HG02938 (cell line): ENCODE results near the gene FAM98C.
"Not testable (repeated sequence)": the region's sequence is repeated elsewhere in the genome, so short reads cannot be mapped to it uniquely, and the experiment has no call there.

Experiments
- ATAC-seq: cut with Tn5 transposase; IDR thresholded peaks from one replicate; pipeline ENCODE4 v1.9.1; 2021; ENCODE audit warnings: mild to moderate bottlenecking, moderate library complexity; ENCODE audit not compliant: unreplicated experiment

The FAM98C gene

DNA sequence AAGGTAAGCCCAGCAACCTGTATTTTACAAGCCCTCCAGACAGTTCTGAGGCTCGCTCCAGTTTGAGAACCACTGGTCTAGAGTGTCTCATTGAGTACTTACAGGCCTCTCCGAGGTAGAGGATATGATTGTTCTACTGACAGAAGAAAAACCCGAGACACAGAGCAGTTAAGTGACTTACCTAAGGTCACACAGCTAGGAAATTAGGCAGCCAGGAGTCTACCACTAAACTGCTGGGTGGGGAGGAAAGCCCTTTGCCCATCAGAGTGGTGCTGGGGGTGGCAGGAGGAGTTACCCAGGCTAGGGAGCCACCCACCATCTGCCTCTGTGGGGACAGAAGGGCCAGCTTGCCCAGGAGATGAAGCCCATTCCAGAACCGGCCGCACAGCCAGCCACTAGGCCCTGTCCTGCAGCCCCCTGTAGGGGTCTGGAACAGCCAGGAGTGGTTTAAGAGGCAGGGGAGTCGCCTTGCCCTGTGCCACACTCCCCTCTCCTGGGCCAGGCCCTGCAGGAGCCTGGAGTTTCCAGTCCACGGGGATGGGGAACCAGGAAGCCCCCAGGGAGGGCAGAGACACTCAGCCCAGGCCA lies 22.4 kb downstream of the FAM98C start:
- no peak for ATAC-seq

DNA sequence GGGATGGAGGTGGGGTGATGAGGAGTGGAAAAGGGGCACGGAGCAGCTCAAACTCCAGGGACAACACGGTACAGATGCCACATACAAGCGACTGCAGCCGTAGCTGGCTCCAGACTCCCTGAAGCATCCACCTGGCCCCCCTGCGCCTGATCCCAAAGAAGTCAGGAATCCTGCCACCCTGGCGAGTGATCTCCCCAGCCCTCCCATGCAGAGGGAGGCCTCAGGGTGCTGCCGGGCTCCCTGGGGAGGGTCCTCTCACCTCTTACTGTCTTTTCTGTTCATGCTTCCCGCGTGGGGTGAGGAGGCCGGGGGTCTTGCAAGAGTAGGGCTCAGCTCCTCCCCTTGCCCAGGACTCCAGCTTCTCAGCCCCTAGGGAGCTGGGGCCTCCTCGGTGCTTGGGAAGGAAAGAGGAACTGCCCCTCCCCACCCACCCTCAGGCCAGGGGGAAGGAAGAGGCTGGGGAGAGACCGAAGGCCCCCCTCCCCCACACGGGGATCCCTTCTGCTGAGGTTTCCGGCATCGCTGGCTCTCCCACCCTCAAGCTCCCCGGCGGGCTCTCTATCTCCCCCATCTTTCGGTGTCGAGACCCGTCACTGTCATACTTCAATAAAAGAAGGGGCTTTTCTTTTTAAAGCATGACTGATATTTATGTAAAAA lies 23.0 kb downstream of the FAM98C start, which contains the start of gene RASGRP4:
Gene RASGRP4 (minus strand): TSS at position 410 of the 657 bp plus-strand sequence. CDS start 128 bp downstream, at position 282.
- ATAC-seq: no peak

DNA sequence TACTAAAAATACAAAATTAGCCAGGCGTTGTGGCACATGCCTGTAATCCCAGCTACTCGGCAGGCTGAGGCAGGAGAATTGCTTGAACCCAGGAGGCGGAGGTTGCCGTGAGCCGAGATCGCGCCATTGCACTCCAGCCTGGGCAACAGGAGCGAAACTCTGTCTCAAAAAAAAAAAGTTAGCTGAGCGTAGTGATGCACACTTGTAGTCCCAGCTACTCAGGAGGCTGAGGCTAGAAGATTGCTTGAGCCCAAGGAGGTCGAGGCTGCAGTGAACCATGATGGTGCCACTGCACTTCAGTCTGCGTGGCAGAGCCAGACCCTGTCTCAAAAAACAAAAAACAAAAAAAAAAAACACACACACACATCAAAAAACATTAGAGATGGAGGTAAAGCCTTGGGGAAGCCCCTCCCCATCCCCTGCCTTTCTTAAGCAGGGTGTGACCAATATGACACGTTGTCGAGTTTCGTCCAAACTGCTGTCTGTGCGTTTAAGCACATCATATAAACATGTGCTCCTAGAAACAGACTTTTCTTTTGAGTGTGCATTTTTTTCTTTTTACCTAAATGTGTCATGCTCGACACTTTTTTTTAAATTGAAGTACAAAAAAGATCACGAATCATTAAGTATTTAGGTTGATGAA lies 24.3 kb downstream of the FAM98C start:
- not testable (repeated sequence) for ATAC-seq

DNA sequence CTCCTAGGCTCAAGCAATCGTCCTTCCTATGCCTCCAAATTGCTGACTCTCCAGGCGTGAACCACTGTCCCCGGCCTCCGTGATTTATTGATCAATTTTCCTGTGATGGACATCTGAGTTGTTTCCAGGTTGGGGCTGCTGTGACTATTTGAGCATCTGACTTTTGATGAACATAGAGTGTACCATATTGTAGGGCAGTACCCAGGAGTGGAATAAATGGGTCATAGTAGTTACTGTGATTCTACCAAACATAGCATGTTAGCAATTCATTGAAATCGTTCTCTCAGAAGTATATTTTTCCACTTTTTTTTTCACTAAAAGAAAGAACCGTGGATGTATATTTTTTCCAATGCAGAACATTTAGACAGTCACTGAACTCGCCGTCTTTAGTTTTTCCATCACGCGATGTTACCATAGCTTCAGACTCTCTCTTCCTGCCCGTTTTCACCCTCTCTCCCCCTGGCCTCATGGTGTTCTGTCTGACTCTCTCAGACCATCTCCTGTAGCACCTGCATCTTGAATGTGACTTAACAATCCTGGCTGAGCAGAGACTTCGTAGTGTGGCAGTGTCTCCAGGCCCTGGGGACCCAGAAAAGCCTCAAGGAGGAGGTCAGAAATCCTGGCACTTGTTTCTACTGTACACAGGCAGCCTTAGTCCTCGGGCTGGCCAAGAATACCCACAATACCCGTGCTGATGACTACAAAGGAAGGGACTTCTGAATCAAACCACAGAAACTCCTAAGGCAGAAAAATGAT lies 26.3 kb downstream of the FAM98C start:
- ATAC-seq: no peak

DNA sequence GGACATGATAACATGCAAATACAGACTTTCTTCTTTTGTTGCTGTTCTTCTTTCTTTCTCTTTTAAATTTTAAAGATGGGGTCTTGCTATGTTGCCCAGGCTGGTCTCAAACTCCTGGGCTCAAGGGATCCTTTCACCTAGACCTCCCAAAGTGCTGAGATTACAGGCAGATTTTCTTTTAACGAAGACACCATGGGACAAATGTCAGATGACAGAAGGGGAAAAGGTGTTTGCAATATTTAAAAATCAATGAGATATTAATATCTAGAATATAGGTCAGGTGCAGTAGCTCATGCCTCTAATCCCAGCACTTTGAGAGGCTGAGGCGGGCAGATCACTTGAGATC lies 26.9 kb downstream of the FAM98C start:
- no peak for ATAC-seq

DNA sequence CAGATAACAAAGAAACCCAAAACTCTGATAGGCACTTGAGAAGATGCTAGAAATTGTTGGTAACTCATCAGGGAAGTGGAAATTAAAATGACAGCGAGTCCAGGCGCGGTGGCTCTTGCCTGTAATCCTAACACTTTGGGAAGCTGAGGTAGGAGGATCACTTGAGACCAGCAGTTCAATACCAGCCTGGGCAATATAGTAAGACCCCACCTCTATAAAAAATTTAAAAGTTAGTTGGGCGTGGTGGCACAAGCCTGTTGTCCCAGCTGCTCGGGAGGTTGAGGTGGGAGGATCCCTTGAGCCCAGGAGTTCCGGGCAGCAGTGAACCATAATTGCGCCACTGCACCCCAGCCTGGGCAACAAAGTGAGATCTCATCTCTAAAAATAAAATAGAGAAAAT lies 28.0 kb downstream of the FAM98C start:
- ATAC-seq: no peak

DNA sequence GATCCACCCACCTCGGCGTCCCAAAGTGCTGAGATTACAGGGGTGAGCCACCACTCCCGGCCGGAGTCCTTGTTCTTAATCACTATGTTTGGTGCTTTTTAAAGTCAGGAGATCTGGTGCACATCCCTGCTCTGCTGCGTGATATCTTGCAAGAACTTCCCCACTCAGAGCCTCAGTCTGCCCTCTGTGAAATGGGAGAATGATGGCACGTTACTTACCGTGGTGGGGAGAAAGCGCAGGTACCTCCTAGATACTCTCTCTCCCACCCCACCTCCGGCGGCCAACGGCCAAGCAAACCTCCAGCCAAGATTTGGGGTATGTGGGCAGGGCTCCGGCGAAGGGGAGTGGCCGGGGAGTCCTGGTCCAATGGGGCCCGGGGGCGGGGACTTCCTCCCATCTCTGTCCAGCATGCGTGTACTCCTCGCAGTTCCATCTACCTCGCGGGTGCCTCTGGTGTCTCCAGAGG lies 30.4 kb downstream of the FAM98C start, which contains the start of gene RYR1:
Gene RYR1 (plus strand): TSS at position 424 of the 466 bp plus-strand sequence. CDS start 139 bp downstream, outside the sequence.
- ATAC-seq: no peak

DNA sequence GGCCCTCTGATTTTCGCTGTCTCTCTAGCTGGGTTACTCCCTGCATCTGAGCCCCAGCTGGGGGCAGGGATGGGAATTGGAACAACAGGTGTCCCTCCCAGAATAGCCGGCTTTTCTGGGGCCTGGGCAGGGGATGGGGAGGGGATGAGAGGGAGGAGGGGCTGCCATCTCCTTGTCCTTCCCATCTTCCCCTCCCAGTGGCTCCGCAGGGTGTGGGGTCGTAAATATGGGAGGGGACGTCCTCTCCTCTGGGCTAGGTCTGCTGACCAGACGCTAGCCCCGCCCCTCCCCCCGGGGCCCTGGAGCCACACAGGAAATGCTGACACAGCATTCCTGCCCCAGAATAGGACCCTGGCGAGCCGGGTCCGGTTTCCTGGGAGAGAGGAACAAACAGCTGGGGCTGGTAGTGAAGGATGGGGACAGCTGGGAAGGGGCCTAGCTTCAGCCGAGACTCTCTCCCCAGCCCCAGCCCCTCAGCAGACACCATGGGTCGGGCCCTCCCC lies 31.7 kb downstream of the FAM98C start:
- no peak for ATAC-seq

DNA sequence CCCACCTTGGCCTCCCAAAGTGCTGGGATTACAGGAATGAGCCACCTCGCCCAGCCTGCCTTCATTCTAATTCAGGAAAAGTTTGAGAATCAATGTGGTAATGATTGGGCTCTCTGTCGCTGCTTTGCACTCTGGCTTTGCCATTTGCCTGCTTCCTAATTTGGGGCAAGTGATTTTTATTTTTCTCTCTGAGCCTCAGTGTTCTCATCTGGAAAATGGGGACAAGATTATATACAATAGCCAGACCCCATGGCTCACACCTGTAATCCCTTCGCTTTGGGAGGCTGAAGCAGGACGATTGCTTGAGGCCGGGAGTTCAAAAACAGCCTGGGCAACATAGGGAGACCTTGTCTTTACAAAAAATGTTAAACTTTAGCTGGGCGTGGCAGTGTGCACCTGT lies 34.4 kb downstream of the FAM98C start:
- no peak for ATAC-seq

DNA sequence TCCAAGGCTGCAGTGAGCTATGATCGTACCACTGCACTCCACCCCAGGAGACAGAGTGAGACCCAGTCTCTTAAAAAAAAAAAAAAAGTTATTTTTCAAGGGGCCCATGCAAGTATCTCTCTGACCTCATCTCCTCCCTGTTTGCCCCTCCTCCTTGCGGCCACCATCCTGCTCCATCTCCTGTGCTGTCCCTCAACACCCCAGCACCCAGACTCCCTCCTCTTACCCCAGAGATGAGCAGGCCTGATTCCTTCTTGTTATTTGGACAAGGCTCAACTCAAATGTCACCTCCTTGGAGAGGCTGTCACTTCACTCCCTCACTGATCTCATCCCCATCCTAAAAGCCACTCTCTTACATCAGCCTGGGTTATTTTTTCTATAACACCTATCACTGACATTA lies 35.0 kb downstream of the FAM98C start:
- no peak for ATAC-seq

DNA sequence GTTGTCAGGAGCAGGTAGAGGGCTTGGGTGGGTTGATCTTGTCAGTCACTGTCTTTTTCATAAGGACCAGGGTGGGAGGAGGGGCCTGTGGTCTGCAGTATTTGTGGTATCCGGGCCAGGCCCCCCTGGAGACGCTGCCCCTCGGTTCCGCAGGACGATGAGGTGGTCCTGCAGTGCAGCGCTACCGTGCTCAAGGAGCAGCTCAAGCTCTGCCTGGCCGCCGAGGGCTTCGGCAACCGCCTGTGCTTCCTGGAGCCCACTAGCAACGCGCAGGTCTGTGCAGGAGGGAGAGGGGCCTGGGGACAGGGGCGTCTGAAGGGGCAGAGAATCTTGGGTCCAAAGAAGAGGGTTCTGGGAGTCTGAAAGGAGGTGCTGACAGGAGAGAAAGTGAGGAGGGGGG lies 37.7 kb downstream of the FAM98C start:
- ATAC-seq: no peak

DNA sequence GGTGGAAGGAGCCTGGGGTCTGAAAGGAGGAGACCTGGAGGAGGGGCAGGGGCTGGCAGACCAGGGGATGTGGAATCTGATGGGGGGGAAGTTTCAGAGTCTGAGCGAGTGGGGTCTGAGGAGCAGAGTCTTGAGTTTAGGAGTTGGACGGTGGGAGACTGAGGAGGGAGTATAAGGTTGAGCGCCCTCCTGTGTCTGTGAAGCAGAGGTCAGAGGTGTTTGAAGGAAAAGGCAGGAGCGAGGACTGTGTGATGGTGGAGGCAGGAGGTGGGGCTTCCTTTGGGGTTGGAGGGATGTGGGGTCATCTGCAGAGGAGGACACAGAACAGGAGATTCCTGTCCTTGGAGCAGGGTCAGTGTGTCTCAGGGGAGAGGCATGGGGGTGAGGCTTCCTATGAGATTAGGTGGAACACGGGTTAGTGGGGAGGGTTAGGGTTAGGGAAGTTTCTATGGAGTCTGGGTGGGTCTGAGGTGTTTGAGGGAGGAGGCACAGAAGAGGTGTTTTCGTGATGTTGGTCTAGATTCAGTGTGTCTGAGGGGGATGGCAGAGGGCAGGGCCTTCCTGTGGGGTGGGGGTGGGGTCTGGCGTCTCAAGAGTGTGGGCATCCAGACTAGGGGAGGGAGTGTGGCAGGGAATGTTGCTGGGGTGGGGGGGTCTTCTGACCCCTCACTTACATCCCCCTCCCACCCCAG lies 38.9 kb downstream of the FAM98C start:
- ATAC-seq: no peak

DNA sequence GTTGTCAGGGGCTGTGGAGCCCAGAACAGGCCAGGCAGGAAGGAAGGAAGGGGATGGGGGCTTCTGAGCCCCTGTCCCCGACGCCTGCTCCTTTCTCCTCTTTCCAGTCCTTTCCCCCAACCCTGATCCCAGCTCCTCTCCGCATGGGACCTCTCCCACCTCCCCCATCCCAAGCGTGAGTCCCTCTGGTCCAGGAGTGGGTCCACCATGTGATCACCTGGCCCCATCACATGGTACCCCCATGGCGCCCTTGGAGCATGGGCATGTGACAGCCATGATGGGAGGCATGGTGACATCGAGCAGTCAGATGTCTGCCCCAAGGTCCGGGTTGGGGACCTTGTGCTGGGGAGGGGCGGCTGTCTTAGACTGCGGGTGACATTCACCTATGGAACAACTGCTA lies 39.8 kb downstream of the FAM98C start:
- no peak for ATAC-seq

DNA sequence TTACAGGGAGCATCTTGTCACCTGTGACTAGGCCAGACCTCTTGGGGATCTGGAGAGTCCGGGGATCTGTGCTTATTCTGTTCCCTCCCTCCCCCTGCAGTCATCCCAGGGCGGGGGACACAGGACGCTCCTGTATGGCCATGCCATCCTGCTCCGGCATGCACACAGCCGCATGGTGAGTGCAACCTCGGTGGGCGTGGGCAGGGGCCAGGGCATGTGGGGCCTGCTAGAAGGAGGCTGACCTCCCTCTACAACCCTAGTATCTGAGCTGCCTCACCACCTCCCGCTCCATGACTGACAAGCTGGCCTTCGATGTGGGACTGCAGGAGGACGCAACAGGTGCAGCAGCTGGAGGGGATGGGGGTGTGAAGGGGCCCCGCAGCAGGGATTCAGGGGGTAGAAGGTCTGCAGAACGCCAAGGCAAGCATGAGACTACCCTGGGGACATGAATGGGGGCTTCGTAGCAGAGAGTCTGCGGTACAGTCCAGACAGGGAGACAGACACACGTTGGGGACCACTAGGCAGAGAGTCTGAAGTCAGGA lies 40.6 kb downstream of the FAM98C start:
- ATAC-seq: no peak

DNA sequence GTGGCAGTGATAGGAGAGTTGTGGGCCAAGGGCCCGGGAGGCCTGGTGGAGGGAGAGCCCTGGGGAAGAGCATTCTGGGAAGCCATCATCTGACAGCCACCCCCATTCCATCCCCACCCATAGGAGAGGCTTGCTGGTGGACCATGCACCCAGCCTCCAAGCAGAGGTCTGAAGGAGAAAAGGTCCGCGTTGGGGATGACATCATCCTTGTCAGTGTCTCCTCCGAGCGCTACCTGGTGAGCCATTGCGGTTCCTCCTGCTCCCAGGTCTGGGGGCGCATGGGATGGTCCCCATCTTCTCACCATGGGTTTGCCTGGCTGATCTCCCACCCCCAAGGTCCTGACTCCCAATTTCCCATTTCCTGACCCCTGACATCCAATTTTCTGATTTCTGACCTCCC lies 41.1 kb downstream of the FAM98C start:
- no peak for ATAC-seq

DNA sequence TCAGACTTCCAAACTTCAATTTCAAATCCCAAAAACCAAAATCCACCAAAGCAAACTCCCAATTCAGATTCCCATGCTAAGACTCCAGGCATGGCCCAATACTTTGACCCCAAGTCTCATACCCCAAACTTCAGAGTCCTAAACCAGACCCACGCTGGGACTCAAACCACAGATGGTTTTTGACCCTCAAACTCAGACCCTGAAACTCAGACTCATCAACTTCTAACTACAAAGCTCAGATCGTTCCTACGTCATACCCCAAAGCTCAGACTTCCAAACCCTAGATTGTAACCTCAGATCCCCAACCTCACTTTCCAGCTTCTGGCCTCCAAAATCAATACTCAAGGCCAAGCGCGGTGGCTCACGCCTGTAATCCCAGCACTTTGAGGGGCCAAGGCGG lies 42.5 kb downstream of the FAM98C start:
- ATAC-seq: no peak

DNA sequence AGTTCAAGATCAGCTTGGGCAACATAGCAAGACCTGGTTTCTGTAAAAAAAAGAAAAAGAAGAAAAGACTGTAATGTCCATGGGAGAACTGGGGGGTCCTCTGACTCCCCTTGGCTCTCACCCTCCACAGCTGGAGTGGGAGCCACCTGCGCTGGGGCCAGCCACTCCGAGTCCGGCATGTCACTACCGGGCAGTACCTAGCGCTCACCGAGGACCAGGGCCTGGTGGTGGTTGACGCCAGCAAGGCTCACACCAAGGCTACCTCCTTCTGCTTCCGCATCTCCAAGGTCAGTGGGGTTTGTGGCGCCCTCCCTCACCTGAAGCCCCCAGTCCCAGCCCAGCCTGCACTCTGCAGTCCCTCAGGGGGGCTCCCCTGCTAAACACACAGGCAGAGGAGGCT lies 45.3 kb downstream of the FAM98C start:
- no peak for ATAC-seq

DNA sequence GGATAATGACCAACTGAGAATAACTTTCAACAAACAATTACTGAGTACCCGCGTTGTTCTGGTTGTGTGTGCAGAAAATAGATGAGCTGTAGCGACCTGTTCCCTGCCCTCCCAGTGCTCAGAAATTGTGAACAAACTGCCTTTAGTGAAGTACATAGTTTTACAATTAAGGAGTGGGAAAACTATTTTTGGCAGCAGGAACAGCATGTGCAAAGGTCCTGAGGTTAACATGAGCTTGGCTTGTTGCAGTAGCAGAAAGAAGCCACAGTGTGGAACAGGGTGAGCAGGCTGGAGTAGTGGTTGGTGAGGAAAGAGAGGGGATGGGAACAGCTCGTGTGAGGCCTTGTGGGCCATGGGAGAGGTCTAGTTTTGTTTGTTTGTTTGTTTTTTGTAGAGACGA lies 46.6 kb downstream of the FAM98C start:
- ATAC-seq: no peak

DNA sequence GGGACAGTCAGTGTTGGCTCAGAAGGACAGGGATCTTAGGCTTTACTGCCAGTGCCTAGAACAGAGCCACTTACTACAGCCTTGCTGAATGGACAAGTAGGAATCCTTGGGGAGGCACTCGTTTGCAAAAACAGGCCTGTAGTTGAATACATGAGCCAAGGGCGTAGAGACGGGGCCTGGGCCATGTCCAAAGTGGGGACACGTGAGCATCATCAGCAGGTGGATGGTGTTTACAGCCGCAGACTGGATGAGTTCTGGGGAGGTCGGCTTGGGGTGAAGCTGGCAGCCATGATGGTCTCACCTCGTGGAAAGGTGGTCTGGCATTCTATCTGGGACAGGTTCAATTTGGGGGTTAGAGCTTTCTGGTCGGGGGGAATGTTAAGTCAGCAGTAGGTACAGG lies 48.1 kb downstream of the FAM98C start:
- no peak for ATAC-seq

DNA sequence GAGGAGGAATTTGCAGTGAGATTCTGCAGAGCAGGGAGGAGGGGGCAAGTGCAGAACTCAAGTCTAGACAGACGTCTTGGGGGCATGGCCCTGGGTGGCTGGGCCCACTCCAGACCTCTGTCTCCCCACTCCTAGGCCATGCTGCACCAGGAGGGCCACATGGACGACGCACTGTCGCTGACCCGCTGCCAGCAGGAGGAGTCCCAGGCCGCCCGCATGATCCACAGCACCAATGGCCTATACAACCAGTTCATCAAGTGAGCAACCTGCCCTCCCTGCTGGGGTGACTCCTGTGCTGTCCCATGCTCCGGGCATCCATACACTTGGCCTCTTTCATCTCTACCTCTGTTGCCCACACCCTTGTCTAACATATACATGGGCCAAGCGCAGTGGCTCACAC lies 48.7 kb downstream of the FAM98C start:
- ATAC-seq: no peak
